Stimulated activated CD8-positive, alpha-beta memory T cell treated with anti-CD3 and anti-CD28 coated beads, Interleukin-12 subunit alpha, Interleukin-12 subunit beta, amount 100 ng/mL, for 24 hours (primary cell): ENCODE results near the gene EYA4.

Experiments used
- DNase-seq: peaks from one replicate; pipeline ENCODE4 v3.0.0-alpha.2; 2020; ENCODE audit errors: extremely low read depth

The EYA4 gene

GRCh38 chr6:133241086-133241900 lies at the start of gene EYA4:
Gene EYA4, plus strand, starts transcription at chr6:133241357. Its CDS starts 33,424 bp downstream, at chr6:133274781.
- no peak for DNase-seq

DNA sequence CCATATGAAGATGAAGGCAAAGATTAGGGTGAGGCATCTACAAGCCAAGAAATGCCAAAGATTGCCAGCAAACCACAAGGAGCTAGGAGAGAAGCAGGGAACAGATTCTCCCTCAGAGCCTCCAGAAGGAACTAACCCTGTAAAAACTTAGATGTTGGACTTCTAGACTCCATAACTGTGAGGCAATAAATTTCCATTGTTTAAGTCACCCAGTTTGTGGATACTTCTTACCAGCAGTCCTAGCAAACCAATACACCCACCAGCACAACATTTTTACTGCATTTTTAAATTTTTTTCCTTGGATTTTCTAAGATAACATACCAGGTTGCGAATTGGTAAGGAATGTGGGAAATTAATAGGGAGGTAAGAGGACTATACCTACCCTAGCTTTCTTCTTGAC lies 47.8 kb upstream of the EYA4 start:
- no peak for DNase-seq

- no peak for DNase-seq
Observed at GRCh38 chr6:133198725-133199124, 42.4 kb upstream of the EYA4 start.

GRCh38 chr6:133201231-133201630 lies 39.9 kb upstream of the EYA4 start:
- no peak for DNase-seq

DNA sequence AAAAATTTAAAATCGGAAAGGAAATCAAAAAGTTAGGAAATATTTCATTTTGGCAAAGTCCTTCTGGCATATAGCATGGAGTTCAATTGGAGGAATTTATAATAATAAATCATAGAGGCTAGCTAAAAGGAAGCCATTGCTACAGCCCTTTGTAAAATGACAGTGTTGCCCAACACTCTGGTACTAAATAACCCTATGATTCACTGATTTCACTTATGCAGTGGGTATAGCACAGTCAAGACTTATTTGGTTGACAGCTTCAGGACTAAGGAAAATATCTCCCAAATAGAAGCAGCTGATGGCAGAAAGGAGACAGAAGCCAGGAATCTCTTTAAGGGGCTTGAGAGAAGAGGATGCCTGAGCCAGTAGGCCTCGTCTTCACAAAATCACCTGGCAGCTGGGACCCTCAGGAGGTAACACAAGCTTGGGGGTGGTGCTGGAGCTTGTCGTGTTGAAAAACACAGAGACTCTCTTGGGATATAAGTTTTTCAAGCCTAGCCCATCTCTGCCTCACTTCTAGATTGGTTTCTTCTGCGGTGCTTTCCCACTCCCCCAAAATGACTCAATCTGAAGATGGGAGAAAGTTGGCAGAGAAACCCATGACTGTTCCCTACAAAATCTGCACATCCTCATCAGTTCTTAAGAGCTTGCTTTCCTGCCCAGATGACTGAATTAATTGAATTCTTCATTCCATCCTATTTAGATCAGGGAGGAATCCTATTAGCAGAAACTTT lies 38.4 kb upstream of the EYA4 start:
- DNase-seq, result no peak

DNA sequence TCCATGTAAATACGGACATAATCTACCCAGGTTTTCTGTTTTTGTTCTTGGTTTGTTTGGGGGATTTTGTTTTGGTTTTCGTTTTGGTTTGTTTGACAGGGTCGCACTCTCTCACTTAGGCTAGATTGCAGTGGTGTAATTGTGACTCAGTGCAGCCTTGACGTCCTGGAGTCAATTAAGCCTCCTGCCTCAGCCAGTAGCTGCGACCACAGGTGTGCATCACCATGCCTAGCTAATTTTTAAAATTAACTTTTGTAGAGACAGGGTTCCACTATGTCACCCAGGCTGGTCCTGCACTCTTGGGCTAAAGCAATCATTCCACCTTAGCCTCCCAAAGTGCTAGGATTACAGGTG lies 37.8 kb upstream of the EYA4 start:
- DNase-seq, result no peak

GRCh38 chr6:133205304-133205703 lies 35.9 kb upstream of the EYA4 start:
- DNase-seq, result no peak

- no peak for DNase-seq
Observed at GRCh38 chr6:133206942-133207341, 34.2 kb upstream of the EYA4 start.

DNA sequence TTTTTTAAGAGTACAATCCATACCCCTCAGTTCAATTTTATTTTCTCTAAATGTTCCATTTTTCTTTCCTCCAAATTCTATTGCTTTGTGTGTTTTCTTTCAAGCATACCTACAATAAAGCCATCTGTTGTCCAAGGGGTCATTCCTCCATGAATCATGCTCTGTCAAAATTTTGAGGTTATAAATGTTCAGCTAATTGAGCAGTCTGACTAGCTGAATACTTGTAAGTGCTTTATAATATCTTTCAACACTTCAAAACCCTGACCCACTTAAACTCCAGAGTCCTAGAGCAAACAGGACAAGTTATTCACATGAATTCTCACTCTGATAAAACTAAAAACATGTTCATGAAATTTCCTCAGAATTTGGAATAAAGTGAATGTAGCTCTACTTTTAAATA lies 33.4 kb upstream of the EYA4 start:
- no peak for DNase-seq

DNA sequence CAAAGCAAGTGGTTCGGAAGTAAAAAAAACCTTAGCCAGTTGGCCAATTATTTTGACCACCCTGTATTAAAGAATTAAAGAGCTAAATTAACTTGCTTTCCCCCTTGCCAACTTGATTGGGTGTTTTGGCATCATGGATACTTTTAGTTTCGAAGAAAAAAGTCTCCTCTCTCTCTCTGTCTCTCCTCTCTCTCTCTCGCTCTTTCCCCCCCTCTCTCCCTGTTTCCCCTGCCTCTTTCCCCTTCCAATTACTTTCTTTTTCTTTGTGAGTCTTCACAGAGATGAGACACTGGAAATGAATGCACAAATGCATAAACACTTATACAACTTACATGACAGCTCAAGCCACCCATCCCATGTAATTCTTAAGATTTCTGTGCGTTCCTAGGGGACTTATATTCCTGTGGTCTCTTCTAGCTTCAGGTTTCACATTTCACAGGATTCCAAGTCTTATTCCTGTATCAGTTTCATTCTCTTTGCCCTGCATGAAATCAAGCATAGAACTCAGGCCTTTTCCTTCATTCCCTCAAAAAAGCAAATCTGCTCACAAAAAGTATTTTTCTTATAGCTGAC lies 32.9 kb upstream of the EYA4 start:
- DNase-seq, result no peak

GRCh38 chr6:133214267-133214666 lies 26.9 kb upstream of the EYA4 start:
- no peak for DNase-seq

GRCh38 chr6:133218852-133219251 lies 22.3 kb upstream of the EYA4 start:
- no peak for DNase-seq

DNA sequence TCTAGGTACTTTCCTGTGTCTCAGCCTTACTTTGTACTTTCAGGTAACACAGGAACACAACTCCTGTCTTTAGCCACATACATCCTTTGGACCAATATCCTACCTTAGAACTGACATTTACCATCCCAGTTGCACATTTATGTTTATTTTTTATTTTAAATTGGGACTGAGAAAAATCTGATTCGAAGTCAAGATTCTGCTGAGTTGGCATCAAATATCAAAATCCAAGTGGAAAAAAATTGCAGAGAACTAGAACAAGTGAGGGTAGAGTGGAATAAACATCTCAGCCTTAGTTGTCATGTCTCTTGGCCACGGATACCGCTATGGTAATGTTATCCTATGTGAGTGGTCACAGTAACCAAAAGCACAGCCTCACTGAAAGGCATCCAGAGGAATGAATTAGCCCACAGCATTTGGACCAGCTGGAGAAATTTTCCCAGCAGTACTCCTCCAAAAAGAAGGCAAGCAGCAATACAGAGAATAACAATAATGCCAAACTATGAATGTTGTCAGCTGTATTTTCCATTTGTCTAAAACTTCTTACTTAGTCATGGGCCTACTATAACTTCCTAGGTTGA lies 17.6 kb upstream of the EYA4 start:
- no peak for DNase-seq

DNA sequence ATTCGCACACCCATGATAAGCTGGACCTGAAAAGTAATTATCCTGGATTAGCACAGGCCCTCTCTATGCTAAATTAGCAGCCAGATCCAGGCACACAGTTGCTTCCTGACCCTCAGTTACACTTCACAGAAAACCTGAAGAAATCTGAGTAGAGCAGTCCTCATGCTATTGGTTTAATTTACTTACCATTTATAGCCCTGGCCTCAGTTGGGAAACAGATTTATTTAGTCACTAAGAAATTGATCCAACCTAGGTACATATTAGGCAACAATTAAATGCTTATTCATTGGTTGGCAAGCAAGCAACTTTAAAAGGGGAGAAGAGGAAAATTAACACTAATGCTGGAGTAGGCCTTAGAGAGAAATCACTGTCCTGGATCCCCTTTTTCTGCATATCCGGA lies 15.6 kb upstream of the EYA4 start:
- no peak for DNase-seq

DNA sequence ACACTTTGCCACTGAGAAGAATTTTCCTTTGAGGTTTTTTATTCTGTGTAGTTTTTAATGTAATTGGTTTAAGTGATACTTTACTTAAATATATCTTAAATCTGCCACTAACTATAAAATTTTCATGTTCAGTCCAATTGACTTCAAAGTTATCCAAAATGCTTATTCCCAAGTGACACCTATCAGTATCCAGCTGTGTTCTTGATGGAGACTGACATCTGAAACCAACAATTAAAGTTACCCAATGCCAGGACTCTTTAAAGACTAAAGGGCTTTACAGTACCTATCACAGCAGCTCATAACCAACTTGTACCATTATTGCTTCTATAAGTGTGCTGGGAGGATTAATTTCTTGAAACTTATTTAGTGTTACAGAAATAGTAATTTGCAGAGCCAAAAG lies 13.8 kb upstream of the EYA4 start:
- no peak for DNase-seq

- DNase-seq, result no peak
Observed at GRCh38 chr6:133230052-133230451, 11.1 kb upstream of the EYA4 start.

DNA sequence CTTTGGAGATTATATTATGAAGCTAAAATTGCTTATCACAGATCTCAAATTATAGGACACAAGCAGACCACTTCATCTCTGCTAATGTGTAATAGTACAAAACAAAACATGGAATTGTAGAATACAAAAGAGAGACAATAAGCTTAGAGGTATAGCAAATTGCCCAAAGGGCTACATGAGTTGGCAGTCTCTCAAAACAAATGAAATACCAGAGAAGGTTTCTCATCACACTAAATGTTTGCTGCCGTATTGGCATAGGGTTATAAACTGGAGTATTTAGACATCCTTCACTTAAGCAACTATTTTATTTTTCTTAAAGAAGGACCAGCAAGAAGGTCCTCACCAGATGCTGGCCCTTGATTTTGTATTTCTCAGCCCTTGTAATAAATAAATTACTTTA lies 5.9 kb upstream of the EYA4 start:
- no peak for DNase-seq

DNA sequence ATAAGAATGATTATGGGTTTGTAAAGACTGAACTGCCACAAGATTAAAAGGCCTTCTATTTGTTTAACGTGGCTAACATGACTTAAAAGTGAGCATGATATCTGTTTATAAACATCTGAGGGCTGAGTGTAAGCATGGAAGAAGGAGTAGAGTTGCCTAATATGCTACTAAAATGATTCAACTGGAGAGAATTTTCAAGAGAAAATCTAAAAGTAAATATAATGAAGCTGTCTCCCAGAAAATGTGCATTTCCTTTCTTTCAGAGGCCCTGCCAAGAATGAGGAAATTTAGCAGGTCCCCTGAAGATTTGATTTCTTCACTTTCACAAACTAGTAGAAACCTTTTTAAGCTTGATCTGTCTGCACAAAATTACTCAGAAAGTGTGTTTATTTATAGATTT lies 4.2 kb upstream of the EYA4 start:
- DNase-seq, result no peak

- DNase-seq, result no peak
Observed at GRCh38 chr6:133240511-133241085, 559 bp upstream of the EYA4 start.

GRCh38 chr6:133241901-133242636 lies 912 bp downstream of the EYA4 start:
- DNase-seq, result no peak
